Caco-2 (cell line): ENCODE measurements around the gene THOC2. TPM values are rescaled to one million over a fixed set of nuclear protein-coding genes. Genes with fewer than 3 reads are reported as not detected.
A peak's percentile ranks its signal among the peaks of the same experiment; 100 is the strongest.
"Not testable (repeated sequence)": the region's sequence is repeated elsewhere in the genome, so short reads cannot be mapped to it uniquely, and the experiment has no call there.

Experiments used
- BruUV-seq: library from RNA; stranded (reverse); fragments of 400-500 nt; replicated peaks from 2 replicates; lab custom pipeline; 2021; lab: Mats Ljungman, UMichigan
- CTCF ChIA-PET: fragments of 300-600 bp; sonication (Branson Sonifier 250); formaldehyde crosslinking; loops from one replicate; lab custom pipeline; 2022; ENCODE audit warnings: antibody characterized with exemption; lab: Charles Lee
- POLR2A ChIA-PET: fragments of 300-600 bp; sonication (Branson Sonifier 250); formaldehyde crosslinking; loops from one replicate; lab custom pipeline; 2022; ENCODE audit warnings: antibody characterized with exemption; lab: Charles Lee
- DNase-seq, 2 experiments: peaks; one replicate each; pipeline versions ENCODE4 v3.0.0 to v3.0.0-alpha.2; 2020 to 2022
- H3K27me3 ChIP-seq: replicated peaks from 2 replicates; pipeline ENCODE4 v1.6.0; 2011; ENCODE audit warnings: low read length; ENCODE audit not compliant: control insufficient read depth, insufficient read depth
- H3K36me3 ChIP-seq: 2 replicates; pipeline ENCODE4 v1.5.1; 2011; ENCODE audit warnings: low read length; ENCODE audit not compliant: control insufficient read depth, insufficient read depth
- H3K4me1 ChIP-seq: fragments of 250-450 bp; sonication (Bioruptor Pico); 2 replicates; pipeline ENCODE4 v1.5.1; 2020; ENCODE audit warnings: mild to moderate bottlenecking
- H3K4me3 ChIP-seq: 2 replicates; pipeline ENCODE4 v1.5.1; 2011; ENCODE audit warnings: low read depth, mild to moderate bottlenecking, control low read depth, low read length
- H3K9me3 ChIP-seq: fragments of 250-450 bp; sonication (Bioruptor Pico); 2 replicates; pipeline ENCODE4 v1.5.1; 2020; ENCODE audit warnings: mild to moderate bottlenecking, moderate library complexity
- H3K27ac Mint-ChIP-seq: one replicate; pipeline ENCODE4 v1.8.0; 2022; ENCODE audit warnings: mixed read lengths; ENCODE audit not compliant: unreplicated experiment
- H3K27me3 Mint-ChIP-seq: one replicate; pipeline ENCODE4 v1.8.0; 2022; ENCODE audit warnings: mixed read lengths; ENCODE audit not compliant: insufficient read depth, unreplicated experiment
- H3K36me3 Mint-ChIP-seq: one replicate; pipeline ENCODE4 v1.8.0; 2022; ENCODE audit warnings: mild to moderate bottlenecking, mixed read lengths; ENCODE audit not compliant: insufficient read depth, unreplicated experiment
- H3K4me1 Mint-ChIP-seq: one replicate; pipeline ENCODE4 v1.8.0; 2022; ENCODE audit warnings: low read depth, mixed read lengths; ENCODE audit not compliant: unreplicated experiment
- H3K4me3 Mint-ChIP-seq: one replicate; pipeline ENCODE4 v1.8.0; 2022; ENCODE audit warnings: mild to moderate bottlenecking, moderate library complexity, mixed read lengths; ENCODE audit not compliant: unreplicated experiment
- H3K9me3 Mint-ChIP-seq: one replicate; pipeline ENCODE4 v1.8.0; 2022; ENCODE audit warnings: mixed read lengths; ENCODE audit not compliant: unreplicated experiment
- intact Hi-C: fragments of 100-400 bp; cut with micrococcal nuclease; formaldehyde crosslinking; loops from one replicate; pipeline ENCODE4 v1.10.0; 2022; ENCODE audit not compliant: unreplicated experiment
- total RNA-seq: library from RNA; stranded (reverse); gene quantifications from 2 replicates; pipeline ENCODE4 v1.2.3, GENCODE V29; 2022
- TF ChIP-seq, protein P1 (sequence below), 2 experiments: fragments of 200-600 bp in 1 of 2; IDR thresholded peaks; 1 replicate in 1 of 2; 2 replicates in 1 of 2; pipeline versions ENCODE4 v1.5.1 to v1.8.0; 2011 to 2022; ENCODE audit warnings: antibody characterized with exemption in 1 of 2, control low read depth in 1 of 2, inconsistent platforms in 1 of 2, low read depth in 1 of 2, low read length in 1 of 2, mild to moderate bottlenecking in 1 of 2, moderate library complexity in 1 of 2; ENCODE audit not compliant: insufficient read depth in 1 of 2, severe bottlenecking in 1 of 2, unreplicated experiment in 1 of 2

THOC2 gene
- total RNA-seq, 1 experiment from 2014 or later, result 85.4 TPM

DNA sequence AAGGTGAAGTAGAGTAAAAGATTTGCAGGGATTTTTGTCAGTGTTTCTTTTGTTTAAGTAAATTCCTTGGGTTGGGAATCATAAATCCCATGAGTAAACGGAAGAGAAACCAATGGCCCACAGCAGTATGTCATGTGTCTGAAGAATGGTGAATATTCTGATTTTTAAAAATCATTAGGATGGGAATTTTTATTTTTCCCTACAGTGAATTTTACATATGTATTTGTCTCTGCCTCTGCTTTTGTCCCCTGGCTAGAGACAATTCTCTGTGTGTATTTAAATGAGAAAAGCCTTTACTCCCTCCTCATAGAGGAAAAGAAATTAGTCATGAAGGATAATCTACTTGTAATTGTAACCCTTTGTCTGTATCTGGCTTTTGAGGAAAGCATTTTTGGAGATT is 152.1 kb downstream of the THOC2 start:
- CTCF ChIA-PET, result no interaction called here
- H3K4me3 Mint-ChIP-seq, result no peak overlapping the region
- H3K4me3 ChIP-seq, result no peak overlapping the region
- no peak for DNase-seq
- POLR2A ChIA-PET, result no interaction called here
- TF ChIP-seq, protein P1, sequence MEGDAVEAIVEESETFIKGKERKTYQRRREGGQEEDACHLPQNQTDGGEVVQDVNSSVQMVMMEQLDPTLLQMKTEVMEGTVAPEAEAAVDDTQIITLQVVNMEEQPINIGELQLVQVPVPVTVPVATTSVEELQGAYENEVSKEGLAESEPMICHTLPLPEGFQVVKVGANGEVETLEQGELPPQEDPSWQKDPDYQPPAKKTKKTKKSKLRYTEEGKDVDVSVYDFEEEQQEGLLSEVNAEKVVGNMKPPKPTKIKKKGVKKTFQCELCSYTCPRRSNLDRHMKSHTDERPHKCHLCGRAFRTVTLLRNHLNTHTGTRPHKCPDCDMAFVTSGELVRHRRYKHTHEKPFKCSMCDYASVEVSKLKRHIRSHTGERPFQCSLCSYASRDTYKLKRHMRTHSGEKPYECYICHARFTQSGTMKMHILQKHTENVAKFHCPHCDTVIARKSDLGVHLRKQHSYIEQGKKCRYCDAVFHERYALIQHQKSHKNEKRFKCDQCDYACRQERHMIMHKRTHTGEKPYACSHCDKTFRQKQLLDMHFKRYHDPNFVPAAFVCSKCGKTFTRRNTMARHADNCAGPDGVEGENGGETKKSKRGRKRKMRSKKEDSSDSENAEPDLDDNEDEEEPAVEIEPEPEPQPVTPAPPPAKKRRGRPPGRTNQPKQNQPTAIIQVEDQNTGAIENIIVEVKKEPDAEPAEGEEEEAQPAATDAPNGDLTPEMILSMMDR (IDR thresholded peaks at IDR 0.05; ENCODE audit: insufficient read depth in 1 of 2, low read depth in 1 of 2, low read length in 1 of 2, severe bottlenecking in 1 of 2, unreplicated experiment in 1 of 2), result no peak
- intact Hi-C loops, result no loop called here
- no peaks in the 10 kb centered on the region for H3K9me3 ChIP-seq
- H3K9me3 Mint-ChIP-seq, result no peaks in the 10 kb centered on the region
- H3K4me1 Mint-ChIP-seq, result no peaks in the 10 kb centered on the region
- H3K27me3 Mint-ChIP-seq, result no peaks in the 10 kb centered on the region
- no peaks in the 10 kb centered on the region for H3K36me3 ChIP-seq
- no peak overlapping the region for H3K27ac Mint-ChIP-seq
- H3K4me1 ChIP-seq, result no peaks in the 10 kb centered on the region
- no peaks in the 10 kb centered on the region for H3K36me3 Mint-ChIP-seq
- BruUV-seq, result no TSS peak
- no peaks in the 10 kb centered on the region for H3K27me3 ChIP-seq

GRCh38 chrX:123574027-123574426 is 158.8 kb downstream of the THOC2 start:
- DNase-seq, H3K36me3 ChIP-seq, H3K4me3 Mint-ChIP-seq, POLR2A ChIA-PET, H3K9me3 ChIP-seq, H3K9me3 Mint-ChIP-seq, intact Hi-C loops, H3K27me3 Mint-ChIP-seq, H3K4me1 ChIP-seq, CTCF ChIA-PET, H3K27ac Mint-ChIP-seq, H3K27me3 ChIP-seq, BruUV-seq, H3K36me3 Mint-ChIP-seq, H3K4me3 ChIP-seq: not testable (repeated sequence)
- peaks cover 18% of the 10 kb centered on the region for H3K4me1 Mint-ChIP-seq

- TF ChIP-seq, protein P1 (IDR thresholded peaks at IDR 0.05; ENCODE audit: insufficient read depth in 1 of 2, low read depth in 1 of 2, low read length in 1 of 2, severe bottlenecking in 1 of 2, unreplicated experiment in 1 of 2), result no peak
- Histone ChIP-seq H3K9me3 (no peaks in the 10 kb centered on the region), H3K36me3 (no peaks in the 10 kb centered on the region), H3K4me3 (no peak overlapping the region), H3K4me1 (no peaks in the 10 kb centered on the region), H3K27me3 (no peaks in the 10 kb centered on the region)
- ChIA-PET CTCF (no interaction called here), POLR2A (no interaction called here)
- Mint-ChIP-seq H3K27ac (peak overlapping the region; percentile 70), H3K36me3 (peaks cover 3% of the 10 kb centered on the region), H3K9me3 (no peaks in the 10 kb centered on the region), H3K4me1 (peaks cover 18% of the 10 kb centered on the region), H3K4me3 (no peak overlapping the region), H3K27me3 (no peaks in the 10 kb centered on the region)
- BruUV-seq, result no TSS peak
- intact Hi-C loops, result no loop called here
- DNase-seq, result peak; percentile 47 to 53
These were observed 162.8 kb downstream of the THOC2 start for GRCh38 chrX:123570011-123570590.
